ENCODE measurements around the gene THAP5.

DNA sequence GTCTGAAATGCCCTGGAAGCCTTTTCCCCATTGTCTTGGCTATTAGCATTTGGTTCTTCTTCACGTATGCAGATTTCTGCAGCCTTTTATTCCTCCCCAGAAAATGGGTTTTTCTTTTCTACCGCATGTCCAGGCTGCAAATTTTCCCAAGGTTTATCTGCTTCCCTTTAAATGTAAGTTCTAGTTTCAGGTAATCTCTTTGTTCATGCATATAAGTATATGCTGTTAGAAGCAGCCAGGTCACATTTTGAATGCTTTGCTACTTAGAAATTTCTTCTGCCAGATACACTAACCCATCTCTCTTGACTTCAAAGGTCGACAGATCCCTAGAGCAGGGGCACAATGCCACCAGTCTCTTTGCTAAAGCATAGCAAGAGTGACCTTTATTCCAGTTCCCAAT is 12.3 kb downstream of the THAP5 start:
- TF ChIP-seq, protein P1, sequence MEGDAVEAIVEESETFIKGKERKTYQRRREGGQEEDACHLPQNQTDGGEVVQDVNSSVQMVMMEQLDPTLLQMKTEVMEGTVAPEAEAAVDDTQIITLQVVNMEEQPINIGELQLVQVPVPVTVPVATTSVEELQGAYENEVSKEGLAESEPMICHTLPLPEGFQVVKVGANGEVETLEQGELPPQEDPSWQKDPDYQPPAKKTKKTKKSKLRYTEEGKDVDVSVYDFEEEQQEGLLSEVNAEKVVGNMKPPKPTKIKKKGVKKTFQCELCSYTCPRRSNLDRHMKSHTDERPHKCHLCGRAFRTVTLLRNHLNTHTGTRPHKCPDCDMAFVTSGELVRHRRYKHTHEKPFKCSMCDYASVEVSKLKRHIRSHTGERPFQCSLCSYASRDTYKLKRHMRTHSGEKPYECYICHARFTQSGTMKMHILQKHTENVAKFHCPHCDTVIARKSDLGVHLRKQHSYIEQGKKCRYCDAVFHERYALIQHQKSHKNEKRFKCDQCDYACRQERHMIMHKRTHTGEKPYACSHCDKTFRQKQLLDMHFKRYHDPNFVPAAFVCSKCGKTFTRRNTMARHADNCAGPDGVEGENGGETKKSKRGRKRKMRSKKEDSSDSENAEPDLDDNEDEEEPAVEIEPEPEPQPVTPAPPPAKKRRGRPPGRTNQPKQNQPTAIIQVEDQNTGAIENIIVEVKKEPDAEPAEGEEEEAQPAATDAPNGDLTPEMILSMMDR (IDR thresholded peaks at IDR 0.05): no peak
- no peak for TF ChIP-seq POLR2A (IDR thresholded peaks at IDR 0.05)
